Ovary (tissue), 3 donors: ENCODE results near the gene RBP7.

Experiments
- CTCF ChIP-seq, 3 donors: fragments of 450-650 bp in 2 of 3; fragments of 200-600 bp in 1 of 3; IDR thresholded peaks; one replicate each; pipeline versions ENCODE4 v1.5.1 to v1.8.0; 2016 to 2022; ENCODE audit warnings: antibody characterized with exemption in 3 of 3, mild to moderate bottlenecking in 1 of 3
- EP300 ChIP-seq: sonication (generic); formaldehyde crosslinking; IDR thresholded peaks from one replicate; pipeline ENCODE4 v1.6.1; 2017; ENCODE audit warnings: antibody characterized with exemption
- POLR2A ChIP-seq: fragments of 450-650 bp; IDR thresholded peaks from one replicate; pipeline ENCODE4 v1.6.1; 2017; ENCODE audit warnings: antibody characterized with exemption, mild to moderate bottlenecking, moderate library complexity
- donor health status: DM: no; HTN: no; CAD: no.

- TF ChIP-seq CTCF (IDR thresholded peaks at IDR 0.05) (no peak), POLR2A (no peak), EP300 (no peak)
Observed at GRCh38 chr1:9957726-9958125, 39.3 kb upstream of the RBP7 start.
